Measurements from ENCODE around the gene IL15RA.

- TF ChIP-seq EZH2 (IDR thresholded peaks at IDR 0.05; ENCODE audit: insufficient read depth, poor library complexity, severe bottlenecking) (no peak), EZH2phosphoT487 (IDR thresholded peaks at IDR 0.05; ENCODE audit: insufficient read depth, low read depth) (no peak)
Observed at GRCh38 chr10:6019796-6020195, 42.5 kb upstream of the IL15RA start.
